GM21367 (cell line): Measurements from ENCODE around the gene ZBTB21.

Source experiments
- ATAC-seq: cut with Tn5 transposase; IDR thresholded peaks from one replicate; pipeline ENCODE4 v1.9.1; 2021; ENCODE audit not compliant: unreplicated experiment

Gene ZBTB21

GRCh38 chr21:42040411-42041180 is 30.4 kb upstream of the ZBTB21 start:
- ATAC-seq = no peak

- ATAC-seq = no peak
Observed at GRCh38 chr21:42039911-42040351, 29.8 kb upstream of the ZBTB21 start.

GRCh38 chr21:42039470-42039901 is 29.3 kb upstream of the ZBTB21 start:
- no peak for ATAC-seq

GRCh38 chr21:42038826-42039425 is 28.8 kb upstream of the ZBTB21 start:
- ATAC-seq = no peak

GRCh38 chr21:42038393-42038792 is 28.2 kb upstream of the ZBTB21 start:
- no peak for ATAC-seq

- no peak for ATAC-seq
Observed at GRCh38 chr21:42037943-42038342, 27.8 kb upstream of the ZBTB21 start.

- ATAC-seq = no peak
Observed at GRCh38 chr21:42037516-42037915, 27.4 kb upstream of the ZBTB21 start.

- no peak for ATAC-seq
Observed at GRCh38 chr21:42036313-42036712, 26.2 kb upstream of the ZBTB21 start.

GRCh38 chr21:42032968-42033367 is 22.8 kb upstream of the ZBTB21 start:
- ATAC-seq = no peak

- ATAC-seq = no peak
Observed at GRCh38 chr21:42032266-42032665, 22.1 kb upstream of the ZBTB21 start.

- no peak for ATAC-seq
Observed at GRCh38 chr21:42031816-42032215, 21.7 kb upstream of the ZBTB21 start.

- no peak for ATAC-seq
Observed at GRCh38 chr21:42031241-42031640, 21.1 kb upstream of the ZBTB21 start.

- ATAC-seq = no peak
Observed at GRCh38 chr21:42030311-42030710, 20.2 kb upstream of the ZBTB21 start.

- no peak for ATAC-seq
Observed at GRCh38 chr21:42028766-42029425, 18.7 kb upstream of the ZBTB21 start.

GRCh38 chr21:42027822-42028765 is 17.9 kb upstream of the ZBTB21 start:
- ATAC-seq = no peak

- no peak for ATAC-seq
Observed at GRCh38 chr21:42027085-42027821, 17.1 kb upstream of the ZBTB21 start.

GRCh38 chr21:42026082-42026435 is 15.9 kb upstream of the ZBTB21 start:
- ATAC-seq = no peak

- no peak for ATAC-seq
Observed at GRCh38 chr21:42025376-42026081, 15.4 kb upstream of the ZBTB21 start.

GRCh38 chr21:42022906-42023305 is 12.7 kb upstream of the ZBTB21 start:
- ATAC-seq = no peak

GRCh38 chr21:42022091-42022430 is 11.9 kb upstream of the ZBTB21 start:
- ATAC-seq = no peak
